Activated CD4-positive, CD25-positive, alpha-beta regulatory T cell treated with anti-CD3 and anti-CD28 coated beads, Interleukin-2, amount 50 U/mL, for 72 hours (primary cell): ENCODE data around the gene ITGA8.
"Not testable (repeated sequence)": the region's sequence is repeated elsewhere in the genome, so short reads cannot be mapped to it uniquely, and the experiment has no call there.

Experiments
- DNase-seq: peaks from one replicate; pipeline ENCODE4 v3.0.0; 2021

ITGA8 gene

DNA sequence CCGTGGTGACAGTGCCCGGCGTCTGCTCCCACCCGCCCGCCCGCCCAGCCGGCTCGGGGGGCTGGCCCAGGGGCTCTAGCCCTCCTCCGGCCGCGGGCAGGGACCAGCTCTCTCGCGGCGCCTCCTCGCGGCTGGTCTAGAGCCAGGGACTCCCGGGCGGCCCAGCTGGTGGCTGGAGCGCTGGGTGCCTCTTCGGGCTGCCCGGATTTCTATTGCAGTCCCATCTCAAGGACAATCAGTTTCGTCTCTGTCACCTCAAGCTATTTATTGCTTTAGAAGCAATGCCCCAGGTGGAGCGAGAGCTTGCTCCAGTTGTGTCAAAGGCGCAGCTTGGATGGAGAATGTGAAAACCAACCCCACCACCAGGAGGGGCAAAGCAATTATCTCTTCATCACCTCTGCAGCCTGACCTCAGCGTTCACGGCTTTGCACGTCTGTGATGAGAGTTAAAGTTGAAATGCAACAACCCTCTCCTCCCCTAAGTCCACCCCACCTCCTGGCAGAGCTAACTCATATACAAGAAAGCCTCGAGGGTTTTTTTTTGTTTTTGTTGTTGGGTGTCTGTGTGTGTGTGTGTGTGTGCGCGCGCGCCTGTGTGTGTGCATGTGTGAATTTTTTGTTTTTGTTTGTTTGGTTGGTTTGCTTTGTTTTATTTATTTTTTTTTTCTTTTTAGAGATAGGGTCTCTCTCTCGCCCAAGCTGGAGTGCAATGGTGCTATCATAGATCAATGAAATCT lies at the start of gene ITGA8:
TSS of gene ITGA8 (minus strand) at position 24 of the 736 bp plus-strand sequence. CDS start 151 bp downstream, outside the sequence.
- no peak for DNase-seq

DNA sequence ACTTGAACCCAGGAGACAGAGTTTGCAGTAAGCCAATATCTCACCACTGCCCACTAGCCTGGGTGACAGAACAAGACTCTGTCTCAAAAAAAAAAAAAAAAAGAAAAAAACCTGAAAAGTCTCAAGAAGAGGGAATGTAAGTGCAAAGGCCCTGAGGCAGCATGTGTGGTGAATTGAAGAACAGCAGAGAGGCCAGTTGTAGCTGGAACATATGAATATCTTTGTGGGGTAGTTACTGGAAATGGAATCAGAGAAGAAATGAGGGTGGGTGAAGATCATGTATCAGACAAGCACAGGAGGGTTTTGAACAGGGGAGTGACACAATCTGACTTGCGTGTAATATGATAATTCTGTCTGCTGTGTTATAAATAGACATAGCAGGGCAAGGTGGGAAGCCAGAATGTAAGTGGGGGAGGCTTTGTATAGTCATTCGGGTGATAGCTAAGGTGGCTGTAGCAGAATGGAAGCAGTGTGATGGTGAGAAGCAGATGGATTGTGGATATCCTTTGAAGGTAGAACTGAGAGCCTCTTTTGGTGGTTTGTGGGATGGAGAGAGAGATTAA lies 45.3 kb upstream of the ITGA8 start:
- DNase-seq = no peak

- DNase-seq = no peak
Observed at GRCh38 chr10:15763006-15763405, 43.3 kb upstream of the ITGA8 start.

DNA sequence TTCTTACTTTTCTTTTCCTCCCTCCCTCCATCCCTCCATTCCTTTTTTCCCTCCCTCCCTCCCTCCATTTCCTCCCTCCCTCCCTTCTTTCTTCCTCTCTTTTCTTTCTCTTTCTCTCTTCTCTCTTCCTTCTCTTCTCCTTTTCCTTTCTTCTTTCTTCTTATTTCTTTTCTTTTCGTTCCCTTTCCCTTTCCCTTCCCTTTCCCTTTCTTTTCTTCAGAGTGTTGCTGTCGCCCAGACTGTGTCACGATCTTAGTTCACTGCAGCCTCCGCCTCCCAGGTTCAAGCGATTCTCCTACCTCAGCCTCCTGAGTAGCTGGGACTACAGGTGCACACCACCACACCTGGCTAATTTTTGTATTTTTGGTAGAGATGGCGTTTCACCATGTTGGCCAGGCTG lies 42.5 kb upstream of the ITGA8 start:
- DNase-seq = not testable (repeated sequence)

GRCh38 chr10:15761224-15761623 lies 41.5 kb upstream of the ITGA8 start:
- DNase-seq = not testable (repeated sequence)

DNA sequence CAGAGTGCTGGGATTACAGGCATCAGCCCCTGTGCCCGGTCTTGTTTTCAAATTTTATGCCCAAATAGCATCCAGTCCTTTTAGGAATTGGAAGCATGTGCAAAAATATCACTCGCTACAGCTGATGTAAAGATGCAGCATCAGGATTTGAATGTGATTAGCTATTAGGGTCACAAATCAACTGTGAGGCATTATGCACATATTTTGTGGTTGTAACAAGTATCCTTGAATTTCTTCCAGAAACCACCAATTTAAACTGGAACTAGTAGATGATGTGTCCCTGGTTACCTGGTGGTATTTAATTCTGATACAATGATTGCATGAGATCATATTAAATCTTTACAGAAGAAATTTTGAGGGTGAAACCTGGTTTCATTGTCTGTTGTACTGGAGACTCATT lies 41.0 kb upstream of the ITGA8 start:
- no peak for DNase-seq

GRCh38 chr10:15759265-15759664 lies 39.5 kb upstream of the ITGA8 start:
- no peak for DNase-seq

DNA sequence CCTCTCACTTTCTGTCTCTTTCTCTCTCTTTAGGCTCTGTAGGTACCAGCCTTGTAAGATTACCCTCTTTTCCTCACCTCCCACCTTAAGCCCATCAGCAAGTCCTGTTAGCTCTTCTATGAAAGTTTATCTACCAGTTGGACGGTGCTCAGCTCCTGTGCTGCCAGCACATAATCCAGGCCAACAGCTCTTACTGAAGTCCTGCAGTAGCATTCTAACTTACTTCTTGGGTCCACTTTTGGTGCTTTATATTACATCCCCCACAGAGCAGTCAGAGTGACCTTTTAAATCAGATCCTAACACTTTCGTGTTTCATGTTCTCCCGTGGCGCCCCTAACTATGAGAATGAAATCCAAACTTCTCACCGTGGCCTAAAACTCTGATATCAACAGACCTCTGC lies 38.9 kb upstream of the ITGA8 start:
- no peak for DNase-seq

- DNase-seq = no peak
Observed at GRCh38 chr10:15754937-15755336, 35.2 kb upstream of the ITGA8 start.

- DNase-seq = no peak
Observed at GRCh38 chr10:15751046-15751445, 31.3 kb upstream of the ITGA8 start.

DNA sequence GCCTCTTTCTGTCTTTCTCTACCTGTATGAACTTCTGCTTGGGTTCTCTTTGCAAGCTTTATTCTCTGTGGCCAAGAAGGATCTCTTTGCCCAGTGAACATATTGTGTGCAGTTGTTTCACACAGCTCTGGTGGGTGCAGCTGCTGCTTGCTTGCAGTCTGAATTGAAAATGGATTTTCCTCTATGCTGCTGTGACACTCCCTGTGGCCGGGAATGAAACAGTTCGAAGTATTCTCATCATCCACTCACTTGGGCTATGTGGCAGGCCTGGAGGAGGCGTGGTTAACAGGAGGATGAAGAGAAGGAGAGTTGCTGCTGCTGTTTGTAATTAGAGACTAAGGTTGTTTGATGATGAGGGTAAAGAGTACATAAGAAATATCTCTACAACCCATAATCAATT lies 28.4 kb upstream of the ITGA8 start:
- DNase-seq = no peak

GRCh38 chr10:15747632-15748031 lies 27.9 kb upstream of the ITGA8 start:
- DNase-seq = no peak

- no peak for DNase-seq
Observed at GRCh38 chr10:15745751-15746150, 26.0 kb upstream of the ITGA8 start.

GRCh38 chr10:15744217-15744865 lies 24.6 kb upstream of the ITGA8 start:
- DNase-seq = peak; percentile 34

DNA sequence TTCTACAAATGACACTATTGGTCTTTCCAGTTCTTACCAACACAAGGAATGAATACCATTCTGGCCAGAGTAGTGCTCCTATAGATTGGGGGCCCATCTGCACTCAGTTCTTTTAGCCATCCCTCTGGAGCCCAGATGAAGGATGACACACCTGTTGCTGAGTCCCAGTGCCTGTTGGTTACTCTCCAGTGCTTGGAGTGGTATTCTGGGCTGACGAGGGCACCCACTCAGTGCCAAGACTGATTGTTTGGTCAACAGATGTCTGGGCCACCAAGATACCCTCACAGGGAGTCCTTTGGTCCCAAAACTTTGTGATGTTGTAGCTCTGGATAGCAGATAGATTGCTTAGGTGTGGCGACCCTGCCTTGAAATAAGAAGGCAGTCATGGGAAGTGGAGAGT lies 23.7 kb upstream of the ITGA8 start:
- DNase-seq = no peak

GRCh38 chr10:15742836-15743235 lies 23.1 kb upstream of the ITGA8 start:
- DNase-seq = no peak

DNA sequence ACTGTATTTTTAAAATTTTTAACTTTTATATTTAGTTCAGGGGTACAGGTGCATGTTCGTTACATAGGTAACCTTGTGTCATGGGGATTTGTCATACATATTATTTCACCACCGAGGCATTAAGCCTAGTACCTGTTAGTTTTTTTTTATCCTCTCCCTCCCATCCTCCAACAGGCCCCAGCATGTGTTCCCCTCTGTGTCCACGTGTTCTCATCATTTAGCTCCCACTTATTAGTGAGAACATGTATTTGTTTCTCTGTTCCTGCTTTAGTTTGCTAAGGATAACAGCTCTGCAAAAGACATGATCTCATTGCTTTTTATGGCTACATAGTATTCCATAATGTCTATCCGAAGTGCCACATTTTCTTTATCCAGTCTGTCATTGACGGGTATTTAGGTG lies 22.4 kb upstream of the ITGA8 start:
- DNase-seq = no peak

DNA sequence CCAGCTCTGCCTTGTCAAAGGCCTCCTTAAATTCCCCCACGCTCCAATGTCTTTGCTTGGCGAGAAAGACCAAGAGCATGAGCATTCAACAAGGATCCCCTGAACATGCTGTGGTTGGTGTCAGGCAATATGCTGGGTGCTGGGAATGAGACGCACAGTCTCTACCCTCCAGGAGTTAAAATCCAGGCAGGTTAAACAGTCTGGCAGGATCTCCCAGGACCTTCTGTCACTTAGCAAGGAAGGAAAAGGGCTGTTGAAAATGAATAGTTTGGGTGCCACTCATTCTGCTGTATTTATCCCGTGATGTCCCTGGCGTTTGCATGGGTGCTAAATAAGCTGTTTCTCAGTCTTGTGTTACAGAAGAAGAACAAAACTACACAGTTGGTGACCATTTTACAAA lies 21.9 kb upstream of the ITGA8 start:
- DNase-seq = no peak

DNA sequence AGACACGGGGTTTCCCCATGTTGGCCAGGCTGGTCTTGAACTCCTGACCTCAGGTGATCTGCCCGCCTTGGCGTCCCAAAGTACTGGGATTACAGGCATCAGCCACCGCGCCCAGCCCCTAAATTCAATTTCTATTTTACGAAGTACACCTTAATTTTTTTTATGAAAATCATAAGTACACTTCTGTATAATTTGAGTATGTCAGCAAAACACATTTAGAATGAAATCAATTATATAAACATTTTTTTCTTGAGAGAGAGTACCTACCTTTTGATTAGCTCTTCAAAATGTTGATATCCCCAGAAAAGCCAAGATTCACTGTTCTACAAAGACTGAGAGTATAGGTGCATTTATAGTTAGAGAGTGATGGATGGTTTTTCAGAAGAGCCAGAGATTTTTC lies 20.5 kb upstream of the ITGA8 start:
- DNase-seq = no peak

DNA sequence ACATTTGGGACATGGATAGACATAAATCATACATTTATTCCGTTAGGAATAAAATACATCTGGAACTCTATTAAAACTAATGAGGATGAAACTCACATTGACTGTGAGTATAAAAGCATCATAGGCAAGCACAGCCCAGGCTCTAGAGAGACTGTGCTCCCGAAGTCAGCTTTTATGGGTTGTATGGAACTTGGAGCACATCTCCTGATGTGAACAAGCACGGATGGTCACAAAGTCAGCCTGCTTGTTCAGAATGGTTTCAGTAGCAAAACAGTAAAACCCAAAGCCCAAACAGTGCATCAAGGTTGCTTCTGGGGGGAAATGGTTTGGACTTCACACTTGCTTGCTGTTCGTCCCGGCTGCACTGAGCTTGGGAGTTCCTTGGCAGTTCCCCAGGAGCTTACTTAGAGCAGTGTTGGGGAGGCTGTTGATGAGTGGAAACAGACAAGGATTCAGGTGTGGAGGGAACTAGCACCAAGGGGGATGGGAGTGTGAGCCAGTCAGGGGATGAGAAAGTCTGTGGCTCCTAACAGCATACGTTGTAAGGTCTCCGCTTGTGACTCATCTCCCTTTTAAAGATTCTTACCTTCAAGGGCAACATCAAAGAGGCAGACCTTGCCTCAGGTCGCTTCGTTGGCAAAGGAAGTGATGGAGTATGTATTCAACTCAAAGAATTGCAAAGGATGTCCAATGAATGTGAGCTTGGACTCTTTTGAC lies 19.7 kb upstream of the ITGA8 start:
- no peak for DNase-seq

DNA sequence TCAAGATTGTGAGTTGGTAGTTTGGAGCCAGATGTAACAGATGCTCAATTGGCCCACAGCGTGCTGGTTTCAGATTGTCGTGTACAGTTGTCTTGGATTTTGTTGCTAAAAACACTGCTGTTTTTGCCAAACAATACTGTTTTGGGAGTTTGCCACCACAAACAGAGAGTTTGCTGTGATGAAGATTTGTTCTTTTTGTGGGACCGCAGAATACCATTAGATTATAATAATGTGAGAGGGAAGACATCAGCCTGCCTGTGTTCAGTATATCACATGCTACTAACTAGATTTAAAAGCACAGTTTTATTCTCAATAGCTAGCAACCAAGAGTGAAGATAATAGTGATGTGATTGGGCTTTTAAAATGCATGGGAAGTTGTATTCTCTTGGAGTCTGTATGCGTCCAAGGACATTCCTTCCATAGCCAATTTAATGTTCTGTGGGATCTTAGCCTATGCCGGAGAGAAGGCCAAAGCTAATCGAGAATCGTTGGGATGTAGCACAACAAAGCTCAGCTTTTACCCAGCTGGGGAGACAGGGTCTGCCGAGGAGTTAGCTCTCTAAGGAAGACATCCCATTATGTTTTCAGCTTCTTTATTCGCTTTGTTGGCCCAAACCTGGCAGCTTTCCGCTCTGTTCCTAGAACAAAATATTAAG lies 18.7 kb upstream of the ITGA8 start:
- no peak for DNase-seq

GRCh38 chr10:15737656-15738055 lies 17.9 kb upstream of the ITGA8 start:
- DNase-seq = no peak

DNA sequence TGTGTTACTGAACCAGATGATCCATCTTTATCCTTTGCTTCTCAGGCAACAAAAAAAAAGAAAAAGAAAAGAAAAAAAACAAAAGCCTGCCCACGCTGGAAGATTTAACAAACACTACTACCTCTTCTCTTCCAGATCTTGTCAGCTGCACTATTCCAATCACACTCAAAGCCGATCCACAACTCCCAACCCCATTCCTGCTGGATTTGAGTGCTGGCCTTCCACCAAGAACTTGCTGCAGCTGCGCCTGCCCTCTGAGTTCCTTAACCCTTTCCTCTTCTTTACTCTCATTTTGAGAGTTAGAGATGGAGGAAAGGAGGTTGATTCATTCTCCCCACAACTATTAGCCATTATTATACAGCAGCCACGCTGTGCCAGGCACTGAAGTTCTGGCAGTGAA lies 16.0 kb upstream of the ITGA8 start:
- DNase-seq = no peak
